ENCODE results near the gene XRCC4. TPM values are rescaled to one million over a fixed set of nuclear protein-coding genes. Genes with fewer than 3 reads are reported as not detected.
A peak's percentile ranks its signal among the peaks of the same experiment; 100 is the strongest.

XRCC4 gene
- total RNA-seq, 4 donors from 2014 or later, result 4.2 to 6.0 (median 5.4) TPM

GRCh38 chr5:83363111-83363885 lies 286.0 kb downstream of the XRCC4 start:
- Histone ChIP-seq H3K4me1 (no peaks in the 10 kb centered on the region), H3K36me3 (no peaks in the 10 kb centered on the region), H3K27ac (no peak overlapping the region), H3K4me3 (no peak overlapping the region), H3K9me3 (peaks cover 5% of the 10 kb centered on the region), H3K27me3 (no peaks in the 10 kb centered on the region)
- DNase-seq (ENCODE audit: low spot score in 2 of 2), result no peak
- 86% methylated on average over 7 of the region's 7 CpGs for WGBS
- no peak for TF ChIP-seq CTCF (IDR thresholded peaks at IDR 0.05)
- no peak for TF ChIP-seq EP300 (IDR thresholded peaks at IDR 0.05)
- no peak for TF ChIP-seq POLR2A (IDR thresholded peaks at IDR 0.05)
- no peak for TF ChIP-seq POLR2AphosphoS5 (IDR thresholded peaks at IDR 0.05)

GRCh38 chr5:83363886-83364275 lies 286.5 kb downstream of the XRCC4 start:
- no peak for DNase-seq (ENCODE audit: low spot score in 2 of 2)
- 82% methylated on average over 1 of the region's 1 CpG for WGBS
- H3K4me1 ChIP-seq, result no peaks in the 10 kb centered on the region
- TF ChIP-seq POLR2AphosphoS5 (IDR thresholded peaks at IDR 0.05), result no peak
- TF ChIP-seq EP300 (IDR thresholded peaks at IDR 0.05), result no peak
- TF ChIP-seq CTCF (IDR thresholded peaks at IDR 0.05), result no peak
- TF ChIP-seq POLR2A (IDR thresholded peaks at IDR 0.05), result no peak
- no peaks in the 10 kb centered on the region for H3K36me3 ChIP-seq
- no peaks in the 10 kb centered on the region for H3K27me3 ChIP-seq
- no peak overlapping the region for H3K4me3 ChIP-seq
- peaks cover 5% of the 10 kb centered on the region for H3K9me3 ChIP-seq
- H3K27ac ChIP-seq, result no peak overlapping the region

- Histone ChIP-seq H3K36me3 (no peaks in the 10 kb centered on the region), H3K27me3 (no peaks in the 10 kb centered on the region), H3K4me3 (no peak overlapping the region), H3K27ac (no peak overlapping the region), H3K9me3 (peaks cover 5% of the 10 kb centered on the region), H3K4me1 (no peaks in the 10 kb centered on the region)
- TF ChIP-seq EP300 (IDR thresholded peaks at IDR 0.05) (no peak), CTCF (IDR thresholded peaks at IDR 0.05) (no peak), POLR2AphosphoS5 (IDR thresholded peaks at IDR 0.05) (no peak), POLR2A (IDR thresholded peaks at IDR 0.05) (no peak)
- 77% methylated on average over 8 of the region's 8 CpGs for WGBS
- DNase-seq (ENCODE audit: low spot score in 2 of 2), result no peak
Observed at GRCh38 chr5:83364312-83365299, 287.3 kb downstream of the XRCC4 start.

- peak in 1 of 2 donors; percentile 65 for DNase-seq (ENCODE audit: low spot score in 2 of 2)
- Histone ChIP-seq H3K4me3 (no peak overlapping the region), H3K27ac (peak overlapping the region; percentile 42), H3K36me3 (no peaks in the 10 kb centered on the region), H3K9me3 (no peaks in the 10 kb centered on the region), H3K4me1 (no peaks in the 10 kb centered on the region), H3K27me3 (no peaks in the 10 kb centered on the region)
- WGBS, result 67% methylated on average over 5 of the region's 5 CpGs
- TF ChIP-seq CTCF (IDR thresholded peaks at IDR 0.05) (no peak), POLR2A (IDR thresholded peaks at IDR 0.05) (no peak)
Observed at GRCh38 chr5:83368319-83368718, 291.0 kb downstream of the XRCC4 start.

GRCh38 chr5:83368835-83369234 lies 291.5 kb downstream of the XRCC4 start:
- TF ChIP-seq POLR2A (IDR thresholded peaks at IDR 0.05) (no peak), CTCF (IDR thresholded peaks at IDR 0.05) (no peak)
- 63% methylated on average over 3 of the region's 3 CpGs for WGBS
- Histone ChIP-seq H3K27ac (peak overlapping the region; percentile 42), H3K4me3 (no peak overlapping the region), H3K4me1 (no peaks in the 10 kb centered on the region), H3K36me3 (no peaks in the 10 kb centered on the region), H3K27me3 (no peaks in the 10 kb centered on the region), H3K9me3 (no peaks in the 10 kb centered on the region)
- DNase-seq (ENCODE audit: low spot score in 2 of 2), result no peak

Measured in suprapubic skin (tissue), 4 donors.